ENCODE results near the gene NUDT17.

NUDT17 gene

GRCh38 chr1:145859491-145860023, 14.1 kb downstream of the NUDT17 start:
- ATAC-seq (replicated peaks): peak; percentile 73 to 75
- peak overlapping the region; percentile 96 to 98 for H3K4me3 Mint-ChIP-seq
- peaks cover 6 to 18% of the 10 kb centered on the region in 2 donors for H3K4me1 Mint-ChIP-seq
- peak; percentile 78 for DNase-seq
- peaks cover 16 to 20% of the 10 kb centered on the region in 2 donors for H3K36me3 Mint-ChIP-seq
- H3K27ac Mint-ChIP-seq: peak overlapping the region; percentile 93
- peaks cover 6 to 8% of the 10 kb centered on the region in 2 donors for H3K27me3 Mint-ChIP-seq
- H3K9me3 Mint-ChIP-seq: no peaks in the 10 kb centered on the region

DNA sequence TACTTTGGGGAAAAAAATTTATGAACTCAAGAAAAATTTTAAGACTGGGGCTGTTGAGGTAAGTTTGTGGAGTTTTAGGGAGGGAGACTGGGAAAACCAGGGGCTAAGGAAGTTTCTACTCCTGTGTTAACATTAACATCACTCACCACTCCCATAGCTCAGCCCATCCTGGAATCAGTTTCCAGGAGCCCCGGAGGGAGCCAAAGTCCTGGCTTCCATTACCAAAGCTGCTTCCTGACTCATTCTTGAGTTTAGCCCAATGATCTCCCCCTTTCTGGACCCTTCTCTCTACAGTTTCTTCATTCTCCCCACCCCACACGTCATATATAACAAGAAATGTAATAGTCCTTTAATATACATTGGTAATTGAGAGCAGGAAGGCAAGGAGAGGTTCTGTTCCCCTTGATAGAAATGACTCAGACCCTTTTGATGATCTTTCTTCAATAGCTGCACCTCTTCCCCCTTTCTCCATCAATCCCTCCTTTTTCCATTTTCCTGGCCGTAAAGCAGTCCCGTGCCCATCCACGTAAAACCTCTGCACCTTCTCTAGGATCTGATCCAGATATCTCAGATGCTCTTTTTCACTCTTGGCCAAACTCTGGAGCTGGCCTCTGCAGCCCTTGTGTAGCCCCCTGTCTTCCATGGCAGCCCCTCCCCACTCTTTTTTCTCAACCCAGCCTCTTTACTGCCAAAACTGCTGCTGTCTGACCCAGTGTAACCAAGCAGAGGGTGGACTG, 18.0 kb downstream of the NUDT17 start:
- no peaks in the 10 kb centered on the region for H3K36me3 Mint-ChIP-seq

GRCh38 chr1:145868232-145868631, 22.8 kb downstream of the NUDT17 start:
- no peak for DNase-seq

More for the DNA sequence above, 18.0 kb downstream of the NUDT17 start:
- no peaks in the 10 kb centered on the region for H3K9me3 Mint-ChIP-seq
- H3K4me3 Mint-ChIP-seq: no peak overlapping the region
- DNase-seq: no peak
- H3K27me3 Mint-ChIP-seq: peaks cover 16 to 19% of the 10 kb centered on the region in 2 donors
- H3K4me1 Mint-ChIP-seq: peaks cover under 1 to 2% of the 10 kb centered on the region in 2 donors
- no peak for ATAC-seq (replicated peaks)
- no peak overlapping the region for H3K27ac Mint-ChIP-seq

GRCh38 chr1:145871994-145872924, 26.8 kb downstream of the NUDT17 start:
- Mint-ChIP-seq H3K4me3 (peak overlapping the region; percentile 78 to 81), H3K27me3 (peaks cover 25 to 36% of the 10 kb centered on the region in 2 donors), H3K9me3 (no peaks in the 10 kb centered on the region), H3K36me3 (no peaks in the 10 kb centered on the region), H3K4me1 (peaks cover 13 to 20% of the 10 kb centered on the region in 2 donors), H3K27ac (peak overlapping the region; percentile 59)
- DNase-seq (peak; percentile 13), ATAC-seq (replicated peaks) (peak; percentile 83 to 85)

More at GRCh38 chr1:145868232-145868631, 22.8 kb downstream of the NUDT17 start:
- Mint-ChIP-seq H3K4me3 (no peak overlapping the region), H3K27ac (no peak overlapping the region), H3K27me3 (peaks cover 22 to 24% of the 10 kb centered on the region in 2 donors), H3K4me1 (peaks cover 13 to 20% of the 10 kb centered on the region in 2 donors), H3K9me3 (no peaks in the 10 kb centered on the region), H3K36me3 (no peaks in the 10 kb centered on the region)
- no peak for ATAC-seq (replicated peaks)

DNA sequence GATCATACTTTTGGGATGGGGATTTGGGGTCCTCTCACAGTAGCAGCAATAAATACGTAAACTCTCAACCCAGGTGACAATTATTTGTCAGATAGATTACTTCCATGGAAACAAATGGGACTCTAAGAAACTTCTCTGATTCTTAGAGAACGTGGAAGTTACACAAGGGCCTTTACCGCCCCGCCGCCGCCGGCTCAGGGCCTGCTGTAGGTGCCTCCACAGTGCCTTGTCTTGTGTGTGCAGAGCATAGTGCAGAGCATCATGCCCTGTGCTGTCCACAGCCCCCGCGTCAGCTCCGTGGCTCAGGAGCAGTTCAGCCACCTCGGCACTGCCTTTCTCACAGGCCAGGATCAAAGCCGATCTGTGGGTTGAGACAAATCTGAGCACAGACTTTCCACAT, 29.2 kb downstream of the NUDT17 start:
- ATAC-seq (replicated peaks) (no peak), DNase-seq (no peak)
- H3K4me1 Mint-ChIP-seq: peaks cover 13 to 20% of the 10 kb centered on the region in 2 donors
- no peaks in the 10 kb centered on the region for H3K36me3 Mint-ChIP-seq
- no peaks in the 10 kb centered on the region for H3K9me3 Mint-ChIP-seq
- peaks cover 25 to 32% of the 10 kb centered on the region in 2 donors for H3K27me3 Mint-ChIP-seq
- H3K27ac Mint-ChIP-seq: no peak overlapping the region
- H3K4me3 Mint-ChIP-seq: no peak overlapping the region

GRCh38 chr1:145877923-145878486, 32.6 kb downstream of the NUDT17 start:
- H3K27ac Mint-ChIP-seq: no peak overlapping the region
- H3K4me1 Mint-ChIP-seq: peaks cover 0 to 10% of the 10 kb centered on the region in 2 donors
- ATAC-seq (replicated peaks): no peak
- DNase-seq: no peak
- H3K27me3 Mint-ChIP-seq: peaks cover 18 to 24% of the 10 kb centered on the region in 2 donors
- H3K36me3 Mint-ChIP-seq: no peaks in the 10 kb centered on the region
- no peaks in the 10 kb centered on the region for H3K9me3 Mint-ChIP-seq
- no peak overlapping the region for H3K4me3 Mint-ChIP-seq

DNA sequence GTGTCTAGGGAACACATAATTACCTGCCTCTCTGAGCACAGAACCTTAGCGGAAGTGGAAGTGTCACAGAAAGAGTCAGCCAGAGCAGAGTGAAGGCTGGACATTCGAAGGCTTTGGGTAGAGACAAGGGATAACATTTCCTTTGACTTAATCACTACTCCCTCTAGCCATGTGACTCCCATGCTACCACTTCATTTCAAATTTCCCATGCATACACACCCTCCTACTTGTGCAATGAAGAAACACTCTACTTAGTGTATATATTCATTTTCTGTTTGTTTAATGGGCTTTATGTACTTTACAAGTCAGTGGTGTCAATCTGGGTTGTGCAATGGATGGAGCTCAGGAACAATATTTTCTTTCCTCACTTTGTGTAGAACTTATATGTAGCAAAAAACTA, 33.3 kb downstream of the NUDT17 start:
- H3K27me3 Mint-ChIP-seq: peaks cover 16 to 22% of the 10 kb centered on the region in 2 donors
- no peak for DNase-seq

GRCh38 chr1:145879775-145880174, 34.3 kb downstream of the NUDT17 start:
- ATAC-seq (replicated peaks) (no peak), DNase-seq (no peak)
- Mint-ChIP-seq H3K9me3 (no peaks in the 10 kb centered on the region), H3K4me3 (no peak overlapping the region), H3K4me1 (peaks cover 4 to 14% of the 10 kb centered on the region in 2 donors), H3K27me3 (peaks cover 24% of the 10 kb centered on the region in 2 donors), H3K36me3 (no peaks in the 10 kb centered on the region), H3K27ac (no peak overlapping the region)

More for the DNA sequence above, 33.3 kb downstream of the NUDT17 start:
- Mint-ChIP-seq H3K4me1 (peaks cover 2 to 11% of the 10 kb centered on the region in 2 donors), H3K27ac (no peak overlapping the region), H3K4me3 (no peak overlapping the region), H3K36me3 (no peaks in the 10 kb centered on the region), H3K9me3 (no peaks in the 10 kb centered on the region)
- ATAC-seq (replicated peaks): no peak

DNA sequence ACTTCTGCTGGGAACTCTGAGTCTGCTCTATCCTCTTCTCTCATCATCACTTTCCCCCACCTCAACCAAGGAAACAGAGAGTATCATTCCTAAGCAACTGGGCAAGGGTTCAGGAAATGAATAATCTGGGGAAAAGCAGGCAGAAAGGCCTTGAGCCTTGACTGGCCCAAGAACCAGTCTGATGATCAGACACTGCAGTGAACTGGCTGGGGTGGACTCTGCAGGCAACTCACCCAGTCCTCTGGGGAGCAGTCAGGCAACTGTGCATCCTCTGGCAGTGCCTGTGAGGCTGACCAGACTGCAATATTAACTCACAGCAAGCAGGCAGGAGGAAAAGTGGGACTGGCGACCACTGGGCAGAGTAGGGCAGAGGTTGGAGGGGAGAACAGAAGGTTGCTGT, 39.2 kb downstream of the NUDT17 start:
- DNase-seq (no peak), ATAC-seq (replicated peaks) (no peak)
- Mint-ChIP-seq H3K27me3 (peaks cover 16 to 21% of the 10 kb centered on the region in 2 donors), H3K4me3 (peak overlapping the region; percentile 9 to 67), H3K4me1 (peaks cover 12 to 36% of the 10 kb centered on the region in 2 donors), H3K27ac (peak overlapping the region; percentile 5), H3K36me3 (no peaks in the 10 kb centered on the region), H3K9me3 (no peaks in the 10 kb centered on the region)

DNA sequence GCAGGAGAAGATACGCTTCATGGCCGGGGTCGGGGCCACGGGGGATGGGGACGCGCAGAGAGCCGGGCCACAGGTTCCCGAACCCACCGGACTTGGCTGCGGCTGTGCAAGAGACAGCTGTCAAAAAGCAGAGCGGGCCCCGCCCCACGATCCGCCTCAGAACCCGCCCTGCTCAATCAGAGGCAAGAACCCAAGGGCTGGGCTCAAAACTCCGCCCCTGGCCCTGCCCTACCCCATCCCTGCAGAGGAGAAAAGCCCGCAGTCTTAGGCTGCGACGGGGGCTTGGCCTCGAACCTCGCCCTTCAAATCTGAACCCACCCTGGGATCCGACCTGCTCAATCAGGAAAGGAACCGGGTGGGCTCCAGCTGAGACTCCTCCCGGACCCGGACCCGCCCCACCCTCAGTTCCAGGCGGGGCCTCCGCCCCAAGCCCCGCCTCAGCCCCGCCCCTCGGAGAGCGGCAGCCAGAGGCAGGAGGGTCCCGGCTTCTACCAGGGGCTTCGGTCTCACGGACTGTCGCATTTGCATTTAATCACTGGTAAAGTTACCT, 40.4 kb downstream of the NUDT17 start, which contains the start of gene ANKRD35:
ANKRD35 (minus strand) TSS at position 129 of the 550 bp plus-strand sequence; CDS start at position 21, 108 bp downstream.
- Mint-ChIP-seq H3K9me3 (no peaks in the 10 kb centered on the region), H3K4me1 (peaks cover 12 to 36% of the 10 kb centered on the region in 2 donors), H3K27ac (peak within 1 kb of the TSS; percentile 5), H3K4me3 (peak within 1 kb of the TSS; percentile 67 to 89), H3K27me3 (peaks cover 16 to 21% of the 10 kb centered on the region in 2 donors), H3K36me3 (no peaks in the 10 kb centered on the region)
- peak; percentile 81 for DNase-seq
- peak; percentile 100 for ATAC-seq (replicated peaks)

GRCh38 chr1:145886390-145886789, 41.0 kb downstream of the NUDT17 start:
- peaks cover 12 to 36% of the 10 kb centered on the region in 2 donors for H3K4me1 Mint-ChIP-seq
- no peaks in the 10 kb centered on the region for H3K36me3 Mint-ChIP-seq
- DNase-seq (no peak), ATAC-seq (replicated peaks) (no peak)
- no peaks in the 10 kb centered on the region for H3K9me3 Mint-ChIP-seq
- no peak overlapping the region for H3K27ac Mint-ChIP-seq
- H3K27me3 Mint-ChIP-seq: peaks cover 16 to 21% of the 10 kb centered on the region in 2 donors
- peak overlapping the region; percentile 67 to 89 for H3K4me3 Mint-ChIP-seq

- no peaks in the 10 kb centered on the region for H3K9me3 Mint-ChIP-seq
- H3K36me3 Mint-ChIP-seq: no peaks in the 10 kb centered on the region
- DNase-seq (no peak), ATAC-seq (replicated peaks) (no peak)
- peaks cover 12 to 36% of the 10 kb centered on the region in 2 donors for H3K4me1 Mint-ChIP-seq
- H3K4me3 Mint-ChIP-seq: peak overlapping the region in 1 of 2 donors; percentile 55
- H3K27me3 Mint-ChIP-seq: peaks cover 16 to 21% of the 10 kb centered on the region in 2 donors
- H3K27ac Mint-ChIP-seq: peak overlapping the region; percentile 71
These were observed 41.4 kb downstream of the NUDT17 start for GRCh38 chr1:145886816-145887215.

GRCh38 chr1:145887631-145888030, 42.2 kb downstream of the NUDT17 start:
- Mint-ChIP-seq H3K36me3 (no peaks in the 10 kb centered on the region), H3K27ac (no peak overlapping the region), H3K9me3 (no peaks in the 10 kb centered on the region), H3K4me1 (peaks cover 12 to 31% of the 10 kb centered on the region in 2 donors), H3K27me3 (peaks cover 15 to 21% of the 10 kb centered on the region in 2 donors), H3K4me3 (no peak overlapping the region)
- ATAC-seq (replicated peaks): no peak
- DNase-seq: no peak
